ENCODE measurements around the gene PRM3. TPM values are rescaled to one million over a fixed set of nuclear protein-coding genes. Genes with fewer than 3 reads are reported as not detected.

Gene PRM3
- total and polyA plus RNA-seq, 2 of the 8 experiments (the other 6 are each of a cell fraction or from before 2014, with no cell fraction given) = not detected

- H3K36me3 ChIP-seq (ENCODE audit: control insufficient read depth in 2 of 4, insufficient read depth in 4 of 4, low read length in 3 of 4) = no peaks in the 10 kb centered on the region
- H2BK5ac ChIP-seq (ENCODE audit: low read depth, low read length) = peak overlapping the region; percentile 13; the same call in 1 of the 2 replicates
- no peaks in the 10 kb centered on the region for H4K20me1 ChIP-seq (replicated peaks in 1 of 2; ENCODE audit: control insufficient read depth in 1 of 2, insufficient read depth in 2 of 2, low read length in 2 of 2)
- no peak overlapping the region for H4K5ac ChIP-seq (ENCODE audit: insufficient read length, low read depth, low read length)
- no peak for FAIRE-seq
- 86% methylated on average over 7 of the region's 8 CpGs; no CpG with 5 or more reads in 1 of the 2 experiments for WGBS, 2 experiments (ENCODE audit: extremely low coverage in 1 of 2, insufficient coverage in 1 of 2, insufficient read length in 1 of 2, insufficient replicate concordance in 2 of 2, low coverage in 1 of 2, low lambda C conversion rate in 2 of 2, missing lambda C conversion rate in 1 of 2)
- peaks cover 9 to 17% (median 13%) of the 10 kb centered on the region in 4 experiments for H3K4me1 ChIP-seq (replicated peaks in 1 of 4; ENCODE audit: control insufficient read depth in 3 of 4, insufficient read depth in 4 of 4, low read length in 3 of 4)
- H3K18ac ChIP-seq (ENCODE audit: extremely low read depth, low read length) = peak overlapping the region; percentile 78
- POLR2A ChIA-PET (ENCODE audit: partially characterized antibody) = interaction anchor here (0.9 to 4.6 kb wide), 11 partner anchors 10 to 87 kb away, joined by 3 to 25 read pairs (median 4); partner anchors contain the start of gene SOCS1
- H3K4me3 ChIP-seq (ENCODE audit: extremely low read depth in 1 of 4, insufficient read depth in 2 of 4, low read depth in 3 of 4, low read length in 4 of 4) = no peak overlapping the region
- H2AFZ ChIP-seq (ENCODE audit: low read length) = no peak overlapping the region
- no peak overlapping the region for H3K9ac ChIP-seq (replicated peaks in 1 of 4; ENCODE audit: extremely low read depth in 1 of 4, low read depth in 3 of 4, low read length in 3 of 4)
- H3K27ac ChIP-seq (ENCODE audit: low read depth, low read length) = no peak overlapping the region
- H3K56ac ChIP-seq (replicated peaks; ENCODE audit: insufficient read length, low read depth, low read length) = no peak overlapping the region
- H3K4me2 ChIP-seq (ENCODE audit: insufficient read depth in 1 of 2, low read depth in 2 of 2, low read length in 2 of 2) = no peak overlapping the region
- H3K4ac ChIP-seq (replicated peaks; ENCODE audit: insufficient read length, low read depth, low read length) = no peak overlapping the region
- no peaks in the 10 kb centered on the region for H3K27me3 ChIP-seq (replicated peaks in 1 of 4; ENCODE audit: control insufficient read depth in 3 of 4, extremely low read depth in 1 of 4, insufficient read depth in 3 of 4, low read length in 3 of 4)
- H3K14ac ChIP-seq (ENCODE audit: insufficient read length) = no peak overlapping the region
- no peaks in the 10 kb centered on the region for H3K79me1 ChIP-seq (ENCODE audit: low read depth, low read length)
- H4K8ac ChIP-seq (ENCODE audit: extremely low read depth, insufficient read depth, low read length) = no peak overlapping the region
- peak overlapping the region; percentile 80; the same call in 1 of the 2 replicates for H2BK20ac ChIP-seq (ENCODE audit: low read length)
- peak overlapping the region; percentile 52 for H4K91ac ChIP-seq (replicated peaks; ENCODE audit: insufficient read length, low read length)
- peaks cover 8% of the 10 kb centered on the region for H3K23me2 ChIP-seq (ENCODE audit: low read depth, low read length)
- no peaks in the 10 kb centered on the region for H3K9me3 ChIP-seq (ENCODE audit: insufficient read depth in 2 of 2, low read depth in 1 of 2, low read length in 1 of 2)
- CTCF ChIA-PET (ENCODE audit: partially characterized antibody) = interaction anchor here (0.9 to 2.8 kb wide), 7 partner anchors 9 to 123 kb away, joined by 3 to 10 read pairs (median 4); no protein-coding TSS in a partner anchor
- no peak for DNase-seq (ENCODE audit: low read depth in 1 of 2, low spot score in 2 of 2)
- H2BK12ac ChIP-seq (ENCODE audit: low read depth, low read length) = peak overlapping the region; percentile 84; the same call in 1 of the 2 replicates
- no peak overlapping the region for H3K23ac ChIP-seq (ENCODE audit: insufficient read length)
- H3K79me2 ChIP-seq (ENCODE audit: control insufficient read depth in 1 of 2, insufficient read depth in 2 of 2, low read length in 2 of 2) = no peaks in the 10 kb centered on the region
- H2BK15ac ChIP-seq (ENCODE audit: low read length) = no peak overlapping the region
- H2BK120ac ChIP-seq (replicated peaks; ENCODE audit: low read depth, low read length) = no peak overlapping the region
- H2AK5ac ChIP-seq (ENCODE audit: low read depth, low read length) = no peak overlapping the region
- TF ChIP-seq, protein P1, sequence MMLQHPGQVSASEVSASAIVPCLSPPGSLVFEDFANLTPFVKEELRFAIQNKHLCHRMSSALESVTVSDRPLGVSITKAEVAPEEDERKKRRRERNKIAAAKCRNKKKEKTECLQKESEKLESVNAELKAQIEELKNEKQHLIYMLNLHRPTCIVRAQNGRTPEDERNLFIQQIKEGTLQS (IDR thresholded peaks at IDR 0.05; ENCODE audit: insufficient read depth, low read depth, low read length) = no peak
- TF ChIP-seq CEBPB (IDR thresholded peaks at IDR 0.05; ENCODE audit: low read depth, low read length) = no peak
- TF ChIP-seq GABPA (IDR thresholded peaks at IDR 0.05; ENCODE audit: borderline replicate concordance, insufficient read depth, low read length) = no peak
- TF ChIP-seq RXRA (IDR thresholded peaks at IDR 0.05; ENCODE audit: insufficient read depth, low read depth, low read length) = no peak
- no peak for TF ChIP-seq JUND (IDR thresholded peaks at IDR 0.05; ENCODE audit: low read length)
- TF ChIP-seq CREB1 (IDR thresholded peaks at IDR 0.05) = no peak
- TF ChIP-seq SAP30 (IDR thresholded peaks at IDR 0.05; ENCODE audit: insufficient read depth, insufficient replicate concordance, low read length) = no peak
- no peak for TF ChIP-seq SP2 (IDR thresholded peaks at IDR 0.05; ENCODE audit: low read length)
- TF ChIP-seq POLR2A (IDR thresholded peaks at IDR 0.05; ENCODE audit: control extremely low read depth in 1 of 2, low read depth in 2 of 2, low read length in 2 of 2) = no peak
- no peak for TF ChIP-seq RFX5 (IDR thresholded peaks at IDR 0.05; ENCODE audit: borderline replicate concordance, low read depth, low read length)
- no peak for TF ChIP-seq ZNF274 (IDR thresholded peaks at IDR 0.05; ENCODE audit: borderline replicate concordance, extremely low read depth, low read length)
- TF ChIP-seq NRF1 (IDR thresholded peaks at IDR 0.05; ENCODE audit: low read depth, low read length) = no peak
- no peak for TF ChIP-seq RNF2 (IDR thresholded peaks at IDR 0.05; ENCODE audit: borderline replicate concordance, low read depth, low read length, missing control alignments, poor library complexity, severe bottlenecking)
Measured at GRCh38 chr16:11319529-11320146, 46.2 kb upstream of the PRM3 start.
